HCEC 1CT (cell line): ENCODE results near the gene DNMT3B.

Experiments
- DNase-seq: peaks from one replicate; pipeline ENCODE4 v3.0.0-alpha.2; 2017

Gene DNMT3B

DNA sequence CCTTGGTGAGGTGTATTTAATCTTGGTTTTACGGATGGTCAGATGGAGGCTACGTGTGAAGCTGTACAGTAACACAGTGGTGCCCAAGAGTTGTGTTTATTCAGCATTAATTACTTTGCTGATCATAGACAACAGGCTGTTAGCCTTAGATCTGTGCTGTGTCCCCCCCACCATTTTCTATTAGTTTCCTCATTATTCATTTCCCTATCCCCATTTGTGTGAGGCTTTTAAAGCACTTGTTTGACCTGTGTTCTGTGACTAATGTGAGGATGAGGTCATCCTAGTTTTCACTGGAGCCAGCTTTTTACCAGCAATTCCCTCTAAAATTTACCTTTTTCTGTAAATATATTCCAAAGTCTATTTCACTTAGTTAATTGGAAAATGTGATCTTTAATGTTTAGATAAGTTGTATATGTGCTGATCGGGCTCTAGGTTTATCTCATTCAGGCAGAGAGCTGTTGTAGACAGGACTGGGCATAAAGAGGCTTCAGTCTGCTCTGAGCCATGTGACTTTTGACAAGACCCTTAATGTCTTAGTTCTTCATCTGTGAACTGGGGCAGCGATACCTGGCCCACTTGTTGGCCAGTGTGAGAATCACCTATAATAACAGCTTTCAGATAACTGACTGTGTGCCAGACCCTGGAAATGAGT, 66.0 kb downstream of the DNMT3B start:
- peak; percentile 38 for DNase-seq

DNA sequence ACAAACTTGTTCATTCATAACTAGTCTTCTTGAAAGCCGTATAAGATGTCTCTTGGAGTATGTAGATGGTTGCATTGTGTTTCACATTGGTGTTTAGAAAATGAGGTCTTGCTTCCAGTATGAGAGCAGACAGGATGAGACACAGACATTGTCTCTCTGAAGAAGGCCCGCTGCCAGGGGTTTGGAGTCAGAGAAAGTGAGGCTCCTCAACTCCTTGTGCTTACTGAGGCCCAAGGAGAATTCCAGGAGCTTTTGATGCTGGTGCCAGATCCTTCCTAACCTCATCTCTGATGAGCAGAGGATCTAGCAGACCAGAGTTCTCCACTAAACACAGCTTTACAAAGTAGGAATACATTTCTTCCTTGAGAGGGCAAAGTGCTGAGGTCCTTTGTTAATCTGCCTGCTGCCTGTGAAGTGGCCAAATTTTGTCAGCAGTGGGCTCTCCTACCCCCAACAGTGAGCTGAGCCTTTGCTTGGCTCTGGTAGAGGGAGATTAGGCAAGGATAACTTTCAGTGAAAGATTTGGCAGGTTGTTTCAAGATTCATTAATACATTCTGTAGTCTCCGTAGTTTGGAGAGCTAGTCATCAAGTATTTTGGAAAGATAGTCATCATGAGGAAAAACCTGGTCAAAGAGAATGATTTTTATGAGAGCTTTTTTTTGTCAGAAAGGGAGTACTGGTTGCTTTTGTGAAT, 67.3 kb downstream of the DNMT3B start:
- DNase-seq = peak; percentile 5

DNA sequence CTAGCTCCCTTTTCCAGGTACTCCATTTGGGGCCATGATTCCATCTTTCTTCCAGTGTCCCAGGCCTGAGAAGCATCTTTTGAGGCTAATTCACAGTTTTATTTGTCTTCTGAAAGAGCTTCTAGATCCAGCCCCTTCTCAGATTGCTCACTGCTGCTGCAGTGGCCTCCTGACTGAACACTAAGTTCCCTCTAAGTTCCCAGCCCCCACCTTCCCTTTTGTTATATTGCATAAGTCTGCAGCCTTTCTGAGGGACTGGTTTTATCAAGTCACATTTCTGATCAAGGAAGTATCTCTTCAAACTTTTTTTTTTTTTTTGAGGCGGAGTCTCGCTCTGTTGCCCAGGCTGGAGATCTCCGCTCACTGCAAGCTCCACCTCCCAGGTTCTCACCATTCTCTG, 68.3 kb downstream of the DNMT3B start:
- peak; percentile 16 for DNase-seq

DNA sequence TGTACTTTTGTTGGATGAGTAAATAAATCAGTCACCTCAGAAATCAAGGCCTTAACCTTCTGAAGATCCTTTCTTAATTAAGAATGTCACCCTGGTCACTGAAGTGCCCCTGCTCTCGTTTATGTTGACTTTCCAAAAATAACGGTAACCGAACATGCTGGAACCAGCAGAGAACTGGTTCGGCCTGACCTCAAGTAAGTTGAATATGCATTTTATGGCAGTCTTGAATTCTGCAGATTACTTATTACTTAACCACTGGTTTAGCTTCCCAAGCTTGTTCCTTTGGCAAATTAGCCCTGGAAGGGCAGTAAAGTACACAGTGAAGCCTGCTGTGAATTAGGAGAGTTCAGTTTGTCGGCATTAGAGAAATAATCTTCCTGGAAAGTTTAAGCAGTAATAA, 69.8 kb downstream of the DNMT3B start:
- no peak for DNase-seq

DNA sequence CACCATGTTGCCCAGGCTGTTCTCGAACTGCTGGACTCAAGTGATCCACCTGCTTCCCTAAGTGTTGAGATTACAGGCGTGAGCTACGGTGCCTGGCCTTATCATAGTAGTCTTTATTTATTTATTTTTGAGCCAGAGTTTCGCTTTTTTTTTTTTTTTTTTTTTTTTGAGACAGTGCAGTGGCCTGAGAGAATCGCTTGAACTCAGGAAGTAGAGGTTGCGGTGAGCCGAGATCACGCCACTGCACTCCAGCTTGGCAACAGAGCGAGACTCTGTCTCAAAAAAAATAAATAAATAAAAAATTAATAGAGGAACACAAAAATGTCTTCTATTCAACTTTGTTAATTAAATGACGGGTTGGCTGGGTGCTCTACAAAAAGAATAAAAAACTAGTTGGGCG, 70.5 kb downstream of the DNMT3B start:
- no peak for DNase-seq

DNA sequence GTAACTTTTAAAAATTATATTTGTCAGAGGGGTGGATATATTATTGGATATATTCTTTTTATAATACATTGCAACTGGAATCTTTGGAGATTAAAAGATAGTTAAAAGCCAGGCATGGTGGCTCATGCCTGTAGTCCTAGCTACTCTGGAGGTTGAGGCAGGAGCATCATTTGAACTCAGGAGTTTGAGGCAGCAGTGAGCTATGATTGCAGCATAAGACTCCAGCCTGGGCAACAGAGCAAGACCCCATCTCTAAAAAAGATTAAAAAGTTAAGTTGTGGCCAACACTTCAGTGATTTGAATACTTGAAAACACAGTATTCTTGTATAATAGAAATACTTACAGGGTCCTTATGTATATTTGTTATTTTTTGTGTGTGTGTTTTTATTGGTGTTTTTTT, 72.8 kb downstream of the DNMT3B start:
- DNase-seq = no peak

DNA sequence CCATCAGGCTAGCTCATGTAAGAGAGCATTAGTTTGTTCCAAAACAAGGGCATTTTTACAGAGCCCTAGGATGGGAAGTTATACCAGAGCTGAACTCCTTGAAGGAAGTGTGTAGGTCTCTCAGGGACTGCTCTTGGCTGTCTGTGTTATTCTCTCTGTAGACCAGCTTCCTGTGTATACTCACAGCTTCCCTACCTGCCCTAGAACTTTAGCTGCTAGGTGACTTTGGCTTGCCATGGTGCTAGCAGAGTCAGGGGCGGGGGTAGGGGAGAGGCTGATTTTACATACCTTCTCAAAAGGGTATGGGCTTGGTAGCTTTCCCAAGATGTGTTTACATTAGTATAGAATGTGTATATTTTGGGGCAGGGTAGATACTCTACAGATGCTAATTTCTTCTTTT, 75.0 kb downstream of the DNMT3B start:
- no peak for DNase-seq

DNA sequence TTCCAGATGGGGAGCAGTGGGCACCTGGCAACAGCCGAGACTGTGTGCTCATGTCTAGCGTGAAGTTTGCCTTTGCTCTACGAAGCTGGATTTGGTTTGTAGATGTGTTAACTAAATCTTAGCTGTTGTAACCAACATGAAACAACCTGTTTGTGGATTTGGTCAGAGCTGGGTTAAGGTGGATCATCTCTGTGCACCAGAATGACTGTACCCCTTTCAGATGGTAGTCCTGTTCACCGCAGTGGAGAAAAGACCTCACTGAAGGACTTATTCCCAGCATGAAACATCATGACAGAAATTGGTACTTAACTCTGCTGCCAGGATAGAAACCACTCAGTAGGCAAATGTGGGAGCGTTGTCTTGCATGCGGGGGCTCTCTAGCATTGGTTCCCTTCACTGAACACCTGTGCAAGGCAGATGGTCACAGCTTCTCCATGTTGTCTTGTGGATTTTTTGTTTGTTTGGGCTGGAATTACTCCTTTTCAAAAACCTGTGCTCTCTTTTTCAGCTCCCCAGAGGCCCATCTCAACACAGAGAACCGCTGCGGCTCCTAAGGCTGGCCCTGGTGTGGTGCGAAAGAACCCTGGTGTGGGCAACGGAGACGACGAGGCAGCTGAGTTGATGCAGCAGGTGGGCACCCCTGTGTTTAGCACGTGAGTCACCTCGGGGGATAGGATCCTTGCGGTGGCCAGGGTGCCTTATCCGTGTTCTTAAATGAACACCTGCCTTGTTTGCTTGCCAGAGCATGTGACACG, 77.2 kb downstream of the DNMT3B start:
- no peak for DNase-seq

DNA sequence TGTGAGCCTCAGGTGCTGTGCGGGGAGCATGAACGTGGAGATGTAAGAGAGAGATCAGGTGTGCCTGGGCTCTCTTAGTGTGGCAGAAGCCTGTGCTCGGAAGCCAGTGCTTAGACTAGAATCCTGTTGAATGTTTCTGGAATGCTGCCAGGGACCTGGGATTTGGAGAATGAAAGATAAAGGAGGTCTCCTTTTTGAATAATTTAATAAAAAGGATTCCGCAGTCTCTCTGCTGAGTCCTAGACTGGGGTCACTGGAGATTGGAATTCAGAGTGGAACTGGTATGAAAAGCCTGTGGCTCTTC, 77.7 kb downstream of the DNMT3B start:
- DNase-seq = no peak

DNA sequence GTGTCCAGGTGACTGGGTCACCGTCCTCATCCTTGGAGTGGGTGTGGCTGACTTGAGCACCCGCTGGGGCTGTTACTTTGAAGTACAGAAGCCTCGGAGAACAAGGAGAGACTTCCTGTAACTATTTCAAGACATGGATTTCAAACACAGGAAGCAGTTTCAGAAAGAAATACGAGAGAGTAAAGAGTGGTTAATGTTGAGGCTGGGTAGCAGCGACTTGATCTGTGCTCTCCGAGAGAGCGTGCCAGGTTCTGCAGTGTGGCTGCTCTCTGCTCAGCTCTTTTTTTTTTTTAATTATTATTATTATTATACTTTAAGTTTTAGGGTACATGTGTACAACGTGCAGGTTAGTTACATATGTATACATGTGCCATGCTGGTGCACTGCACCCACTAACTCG, 79.0 kb downstream of the DNMT3B start:
- DNase-seq = no peak

DNA sequence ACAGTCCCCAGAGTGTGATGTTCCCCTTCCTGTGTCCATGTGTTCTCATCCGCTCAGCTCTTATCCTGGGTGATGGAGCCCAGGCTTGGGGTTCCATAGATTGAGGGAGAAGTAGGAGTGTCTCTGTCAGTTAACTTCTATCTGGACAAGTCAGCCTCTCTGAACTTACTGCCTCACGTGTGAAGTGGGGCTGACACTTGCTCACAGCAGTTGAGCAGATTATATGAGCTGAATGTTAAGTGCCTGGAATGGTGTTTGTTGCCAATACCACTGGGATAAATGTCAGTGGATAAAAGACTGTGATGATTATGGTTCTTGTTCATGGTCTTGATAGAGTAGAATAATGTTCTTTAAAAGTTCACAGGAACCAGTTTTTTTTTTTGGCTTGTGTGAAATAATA, 79.4 kb downstream of the DNMT3B start:
- DNase-seq = no peak

DNA sequence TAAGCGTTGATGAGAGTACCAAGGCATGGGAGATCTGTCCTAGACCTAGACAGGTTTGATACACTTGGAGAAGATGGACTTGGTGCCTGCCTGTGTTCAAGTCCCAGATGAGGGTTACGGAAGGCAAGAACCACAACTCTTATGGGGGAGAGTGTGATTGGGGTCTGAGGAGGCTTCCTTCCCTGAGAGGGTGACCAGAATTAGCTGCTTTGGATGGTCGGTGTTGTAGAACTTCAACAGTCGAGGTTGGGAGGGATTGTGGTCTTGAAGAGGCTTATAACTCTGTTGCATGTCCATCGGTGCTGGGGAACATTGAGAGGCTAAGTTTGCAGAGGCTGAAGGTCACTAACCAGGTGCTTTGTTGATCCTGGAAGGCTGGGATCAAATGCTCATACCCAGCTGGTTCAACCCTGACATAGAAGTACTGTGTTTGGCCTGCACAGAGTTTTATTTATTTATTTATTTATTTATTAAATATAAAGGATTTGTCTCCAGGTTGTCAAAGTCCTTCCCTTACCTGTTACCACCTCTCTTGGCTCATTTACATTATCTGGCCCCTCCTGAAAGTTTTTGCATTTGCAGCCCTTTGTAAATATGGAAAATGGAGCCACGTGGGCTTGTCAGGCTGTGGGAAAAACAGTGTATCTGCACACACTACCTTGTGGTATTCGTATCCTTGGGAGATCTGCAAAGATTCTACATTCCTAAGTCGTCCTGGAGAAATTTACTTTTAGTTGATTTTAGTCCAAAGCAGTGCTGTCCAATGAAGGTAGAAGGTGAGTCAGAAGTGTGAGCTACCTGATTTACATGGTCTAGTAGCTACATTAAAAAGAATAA, 80.7 kb downstream of the DNMT3B start:
- no peak for DNase-seq

DNA sequence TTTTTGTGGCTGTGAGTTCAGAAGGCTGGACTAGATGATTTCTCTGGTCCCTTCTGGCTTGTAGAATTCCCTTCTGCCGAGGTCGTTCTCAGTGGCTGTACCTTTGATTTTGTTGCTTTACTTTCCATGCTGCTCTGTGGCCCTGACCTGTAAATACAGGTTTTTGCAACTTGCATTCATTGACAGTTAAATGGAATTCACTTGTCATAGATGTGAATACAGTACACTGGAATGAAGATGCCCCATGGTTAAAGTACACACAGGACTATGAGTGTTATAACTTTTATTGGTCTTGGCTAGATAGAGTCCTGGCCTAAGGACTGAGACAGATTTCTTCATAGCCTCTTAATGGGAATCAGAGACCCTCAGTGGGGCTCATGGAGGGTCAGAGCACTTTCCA, 83.6 kb downstream of the DNMT3B start:
- no peak for DNase-seq

DNA sequence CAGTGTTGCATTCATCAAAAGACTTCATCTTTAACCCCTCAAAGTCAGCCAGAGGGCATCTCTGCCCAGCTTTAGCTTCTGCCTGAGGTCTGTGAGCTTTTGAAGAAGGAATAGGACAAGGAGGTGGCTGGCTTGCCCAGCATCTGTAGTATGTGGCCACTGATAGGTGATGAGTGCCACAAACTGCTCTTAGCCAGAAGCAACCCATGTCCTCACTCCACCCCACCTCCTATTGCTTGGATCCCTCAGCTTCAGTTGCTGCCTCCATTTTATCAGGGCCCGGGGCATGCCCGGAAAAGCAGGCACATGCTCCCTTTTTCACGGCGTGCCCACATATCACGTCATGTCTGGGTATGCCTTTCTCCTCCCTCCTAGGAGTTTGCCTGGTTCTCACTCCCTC, 84.7 kb downstream of the DNMT3B start:
- DNase-seq = no peak

DNA sequence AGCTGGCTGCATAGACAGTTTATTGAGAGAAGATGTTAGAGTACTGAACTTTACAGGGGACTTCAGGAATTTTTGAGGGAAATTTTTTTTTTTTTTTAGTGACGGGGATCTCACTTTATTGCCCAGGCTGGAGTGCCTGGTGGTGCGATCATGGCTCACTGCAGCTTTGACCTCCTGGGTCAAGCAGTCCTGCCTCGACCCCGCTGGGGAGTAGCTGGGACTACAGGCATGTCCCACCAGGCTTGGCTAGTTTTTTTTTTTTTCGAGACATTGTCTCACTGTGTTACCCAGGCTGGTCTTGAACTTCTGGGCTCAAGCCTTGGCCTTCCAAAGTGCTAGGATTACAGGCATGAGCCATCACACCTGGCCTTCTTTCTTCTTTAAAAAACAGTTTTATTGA, 85.8 kb downstream of the DNMT3B start:
- DNase-seq = no peak

DNA sequence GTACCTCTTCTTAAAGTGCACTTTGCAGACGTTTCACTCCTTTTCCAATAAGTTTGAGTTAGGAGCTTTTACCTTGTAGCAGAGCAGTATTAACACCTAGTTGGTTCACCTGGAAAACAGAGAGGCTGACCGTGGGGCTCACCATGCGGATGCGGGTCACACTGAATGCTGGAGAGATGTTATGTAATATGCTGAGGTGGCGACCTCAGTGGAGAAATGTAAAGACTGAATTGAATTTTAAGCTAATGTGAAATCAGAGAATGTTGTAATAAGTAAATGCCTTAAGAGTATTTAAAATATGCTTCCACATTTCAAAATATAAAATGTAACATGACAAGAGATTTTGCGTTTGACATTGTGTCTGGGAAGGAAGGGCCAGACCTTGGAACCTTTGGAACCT, 86.7 kb downstream of the DNMT3B start:
- DNase-seq = no peak

DNA sequence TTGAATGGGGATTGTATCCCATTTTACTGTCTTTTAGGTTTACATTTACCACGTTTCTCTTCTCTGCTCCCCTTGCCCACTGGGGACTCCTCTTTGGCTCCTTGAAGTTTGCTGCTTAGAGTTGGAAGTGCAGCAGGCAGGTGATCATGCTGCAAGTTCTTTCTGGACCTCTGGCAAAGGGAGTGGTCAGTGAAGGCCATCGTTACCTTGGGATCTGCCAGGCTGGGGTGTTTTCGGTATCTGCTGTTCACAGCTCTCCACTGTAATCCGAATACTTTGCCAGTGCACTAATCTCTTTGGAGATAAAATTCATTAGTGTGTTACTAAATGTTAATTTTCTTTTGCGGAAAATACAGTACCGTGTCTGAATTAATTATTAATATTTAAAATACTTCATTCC, 87.4 kb downstream of the DNMT3B start:
- no peak for DNase-seq

DNA sequence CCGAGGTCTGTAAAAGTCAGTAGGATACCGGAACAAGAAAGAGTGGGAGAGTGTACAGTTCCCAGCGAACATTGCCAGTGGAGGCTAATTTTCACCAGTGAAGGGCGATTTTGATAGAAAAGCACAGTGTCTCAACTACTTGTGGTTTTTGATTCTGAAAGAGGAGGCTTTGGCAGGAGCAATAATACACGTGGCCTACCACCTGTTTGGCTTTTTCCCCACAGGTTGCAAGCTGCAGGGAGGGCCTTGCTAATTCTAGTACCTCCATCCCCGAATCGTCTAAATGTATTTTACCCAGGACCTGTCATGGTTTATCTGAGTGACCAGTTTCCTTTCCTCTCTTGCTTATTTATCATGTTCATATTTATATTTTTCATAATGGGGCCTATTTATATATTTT, 93.2 kb downstream of the DNMT3B start:
- no peak for DNase-seq

DNA sequence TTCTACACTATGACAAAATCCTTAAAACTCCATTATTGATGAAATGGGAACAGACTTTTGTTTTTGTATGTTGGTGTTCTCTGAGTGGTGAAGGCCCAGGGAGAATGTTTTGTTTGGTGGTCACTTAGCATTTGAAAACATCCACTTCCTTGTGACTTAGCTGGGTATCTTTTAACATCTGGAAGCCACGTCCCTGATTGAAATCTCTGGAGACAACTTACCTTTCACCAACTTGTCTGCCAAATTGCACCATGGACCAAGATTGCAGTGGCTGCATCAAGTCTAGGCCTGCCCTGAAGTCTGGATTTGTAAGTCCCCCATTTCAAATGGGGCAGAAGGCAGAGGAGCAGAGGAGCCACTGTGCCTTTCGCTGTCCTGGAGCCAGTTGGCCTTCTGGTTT, 96.0 kb downstream of the DNMT3B start:
- DNase-seq = no peak
